ENCODE data around the gene SH3PXD2A. TPM values are rescaled to one million over a fixed set of nuclear protein-coding genes. Genes with fewer than 3 reads are reported as not detected.

The SH3PXD2A gene
- total and polyA plus RNA-seq, 10 donors: 2.6 to 50.0 (median 35.2) TPM

DNA sequence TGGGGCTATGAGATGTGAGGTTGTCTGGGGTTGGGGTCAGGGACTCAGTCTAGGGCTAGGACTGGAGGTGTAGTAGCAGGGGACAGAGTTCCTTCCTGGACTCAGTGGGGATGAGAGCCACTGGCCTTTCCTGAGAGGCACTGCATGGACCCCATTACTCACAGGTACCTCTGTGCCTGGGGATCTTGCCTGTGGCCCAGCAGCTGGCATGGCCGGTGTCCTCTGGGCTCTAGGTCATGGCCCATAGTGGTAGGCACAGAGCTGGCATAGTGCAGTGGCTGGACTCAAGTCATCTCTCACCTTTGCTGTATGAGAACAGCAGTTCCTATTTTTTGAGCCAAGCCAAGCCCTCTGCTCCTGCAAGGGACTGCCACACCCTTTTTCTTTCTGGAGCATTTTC lies 310.0 kb downstream of the SH3PXD2A start:
- H3K4me3 ChIP-seq: no peak overlapping the region
- TF ChIP-seq POLR2AphosphoS5 (IDR thresholded peaks at IDR 0.05) (no peak), POLR2A (IDR thresholded peaks at IDR 0.05) (no peak)
- TF ChIP-seq, protein P1, sequence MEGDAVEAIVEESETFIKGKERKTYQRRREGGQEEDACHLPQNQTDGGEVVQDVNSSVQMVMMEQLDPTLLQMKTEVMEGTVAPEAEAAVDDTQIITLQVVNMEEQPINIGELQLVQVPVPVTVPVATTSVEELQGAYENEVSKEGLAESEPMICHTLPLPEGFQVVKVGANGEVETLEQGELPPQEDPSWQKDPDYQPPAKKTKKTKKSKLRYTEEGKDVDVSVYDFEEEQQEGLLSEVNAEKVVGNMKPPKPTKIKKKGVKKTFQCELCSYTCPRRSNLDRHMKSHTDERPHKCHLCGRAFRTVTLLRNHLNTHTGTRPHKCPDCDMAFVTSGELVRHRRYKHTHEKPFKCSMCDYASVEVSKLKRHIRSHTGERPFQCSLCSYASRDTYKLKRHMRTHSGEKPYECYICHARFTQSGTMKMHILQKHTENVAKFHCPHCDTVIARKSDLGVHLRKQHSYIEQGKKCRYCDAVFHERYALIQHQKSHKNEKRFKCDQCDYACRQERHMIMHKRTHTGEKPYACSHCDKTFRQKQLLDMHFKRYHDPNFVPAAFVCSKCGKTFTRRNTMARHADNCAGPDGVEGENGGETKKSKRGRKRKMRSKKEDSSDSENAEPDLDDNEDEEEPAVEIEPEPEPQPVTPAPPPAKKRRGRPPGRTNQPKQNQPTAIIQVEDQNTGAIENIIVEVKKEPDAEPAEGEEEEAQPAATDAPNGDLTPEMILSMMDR (IDR thresholded peaks at IDR 0.05 in 8 of 11, conservative IDR thresholded peaks at IDR 0.05 in 3 of 11): no peak
- no peaks in the 10 kb centered on the region for H3K27me3 ChIP-seq (replicated peaks in 1 of 7)
- intact Hi-C loops (cut with DNase I; ENCODE audit: low total_unique reads): no loop called here
- no peaks in the 10 kb centered on the region for H3K36me3 ChIP-seq
- WGBS, 5 donors: 88 to 100% (median 100%) methylated on average over 1 of the region's 1 CpG
- no peak overlapping the region for H3K27ac ChIP-seq
- peak; percentile 53 for DNase-seq
- no peaks in the 10 kb centered on the region for H3K9me3 ChIP-seq
- peaks cover 8 to 23% (median 13%) of the 10 kb centered on the region in 6 donors for H3K4me1 ChIP-seq

DNA sequence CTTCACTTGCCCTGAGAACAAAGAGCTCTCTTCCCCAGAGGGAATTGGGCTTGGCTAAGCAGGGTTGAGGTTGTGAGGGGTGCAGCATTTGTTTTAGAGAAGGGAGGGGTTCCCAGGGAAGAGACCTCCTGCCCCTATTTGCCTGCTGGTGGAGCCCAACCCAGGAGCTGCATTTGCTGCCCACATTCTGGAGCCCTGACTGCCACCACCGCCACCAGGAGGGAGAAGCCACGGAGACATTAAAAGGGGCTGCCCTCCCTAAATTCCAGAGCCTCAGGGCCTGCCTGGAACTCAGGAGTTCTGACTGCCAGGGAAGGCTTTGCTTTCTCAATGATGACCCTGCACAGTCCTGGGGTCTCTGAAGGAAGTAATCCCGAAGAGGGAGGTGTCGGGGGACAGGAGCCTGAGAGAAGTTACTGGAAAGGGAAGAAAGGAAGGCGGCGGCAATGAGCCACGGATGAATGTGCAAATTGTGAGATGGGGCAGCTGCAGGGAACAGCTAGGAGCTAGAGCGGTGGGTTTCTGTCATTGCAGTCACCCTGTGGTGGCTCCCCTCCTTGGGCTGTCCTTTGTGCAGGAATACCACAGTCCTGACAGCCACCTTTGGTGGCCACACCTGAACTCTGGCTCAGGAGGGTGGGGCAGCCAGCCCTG lies 310.6 kb downstream of the SH3PXD2A start:
- no peaks in the 10 kb centered on the region for H3K36me3 ChIP-seq
- H3K9me3 ChIP-seq: no peaks in the 10 kb centered on the region
- intact Hi-C loops (cut with DNase I; ENCODE audit: low total_unique reads): no loop called here
- 88 to 97% (median 94%) methylated on average over 8 of the region's 8 CpGs for WGBS, 5 donors
- no peak overlapping the region for H3K4me3 ChIP-seq
- TF ChIP-seq POLR2AphosphoS5 (IDR thresholded peaks at IDR 0.05) (no peak), POLR2A (IDR thresholded peaks at IDR 0.05) (no peak)
- TF ChIP-seq, protein P1 (IDR thresholded peaks at IDR 0.05 in 8 of 11, conservative IDR thresholded peaks at IDR 0.05 in 3 of 11): no peak
- H3K4me1 ChIP-seq: peaks cover 8 to 23% (median 13%) of the 10 kb centered on the region in 6 donors
- DNase-seq: peak; percentile 35
- H3K27ac ChIP-seq: no peak overlapping the region
- peaks cover 0 to under 1% (median 0%) of the 10 kb centered on the region in 7 donors for H3K27me3 ChIP-seq (replicated peaks in 1 of 7)

Small RNA genes lying within 50 kb of the gene (small RNA-seq; reads per million reads assigned to genes)
- 0 reads per million in 4 donors for gene RF00019

Other genes with a start within 250 kb of the SH3PXD2A start
- gene STN1, start 62.6 kb upstream of the SH3PXD2A start, total RNA-seq: 10 to 100 TPM; 18.6 to 27.7 (median 24.1) TPM
- gene STN1, start 62.6 kb upstream of the SH3PXD2A start, polyA plus RNA-seq: 10 to 100 TPM; 14.2 to 18.1 (median 15.1) TPM
- gene SLK, start 111.6 kb upstream of the SH3PXD2A start, total RNA-seq: 10 to 100 TPM; 28.9 to 47.4 (median 39.0) TPM
- gene SLK, start 111.6 kb upstream of the SH3PXD2A start, polyA plus RNA-seq: 1 to 10 TPM; 5.6 to 9.1 (median 5.8) TPM
- gene COL17A1, start 230.3 kb upstream of the SH3PXD2A start, total RNA-seq: 1 to 10 TPM in 6 of 7 donors, under 1 TPM in 1; 0.52 to 5.9 (median 1.8) TPM
- gene COL17A1, start 230.3 kb upstream of the SH3PXD2A start, polyA plus RNA-seq: 1 to 10 TPM in 2 of 3 donors, under 1 TPM in 1; 0.50 to 2.0 (median 1.3) TPM